Measurements from ENCODE around the gene TMEM87B. TPM values are rescaled to one million over a fixed set of nuclear protein-coding genes. Genes with fewer than 3 reads are reported as not detected.
A peak's percentile ranks its signal among the peaks of the same experiment; 100 is the strongest.

TMEM87B gene
- polyA plus RNA-seq, 1 donor: 37.5 TPM

- DNase-seq: no peak
- peaks cover 16% of the 10 kb centered on the region for H3K4me1 ChIP-seq (ENCODE audit: control insufficient read depth, insufficient read depth, low read length)
- H3K36me3 ChIP-seq (ENCODE audit: control insufficient read depth, insufficient read depth, low read length): no peaks in the 10 kb centered on the region
- H3K27ac ChIP-seq (ENCODE audit: low read length): no peak overlapping the region
- no peaks in the 10 kb centered on the region for H3K27me3 ChIP-seq (ENCODE audit: control insufficient read depth, insufficient read depth, low read length)
- H3K4me3 ChIP-seq (ENCODE audit: low read length): no peak overlapping the region
- H3K9me3 ChIP-seq (ENCODE audit: control insufficient read depth, low read depth, low read length): peaks cover 5% of the 10 kb centered on the region
- 53% methylated on average over 2 of the region's 4 CpGs for WGBS (ENCODE audit: insufficient coverage, low lambda C conversion rate)
Observed at GRCh38 chr2:112048236-112048592, 6.9 kb upstream of the TMEM87B start.

GRCh38 chr2:112048887-112049286, 6.2 kb upstream of the TMEM87B start:
- H3K27me3 ChIP-seq (ENCODE audit: control insufficient read depth, insufficient read depth, low read length): no peaks in the 10 kb centered on the region
- WGBS (ENCODE audit: insufficient coverage, low lambda C conversion rate): 0% methylated on average over 1 of the region's 3 CpGs
- H3K4me3 ChIP-seq (ENCODE audit: low read length): no peak overlapping the region
- peaks cover 5% of the 10 kb centered on the region for H3K9me3 ChIP-seq (ENCODE audit: control insufficient read depth, low read depth, low read length)
- peaks cover 21% of the 10 kb centered on the region for H3K4me1 ChIP-seq (ENCODE audit: control insufficient read depth, insufficient read depth, low read length)
- H3K36me3 ChIP-seq (ENCODE audit: control insufficient read depth, insufficient read depth, low read length): no peaks in the 10 kb centered on the region
- peak in 1 of 2 donors; percentile 41 for DNase-seq
- no peak overlapping the region for H3K27ac ChIP-seq (ENCODE audit: low read length)

- Histone ChIP-seq H3K27me3 (ENCODE audit: control insufficient read depth, insufficient read depth, low read length) (no peaks in the 10 kb centered on the region), H3K9me3 (ENCODE audit: control insufficient read depth, low read depth, low read length) (peaks cover under 1% of the 10 kb centered on the region), H3K36me3 (ENCODE audit: control insufficient read depth, insufficient read depth, low read length) (no peaks in the 10 kb centered on the region), H3K4me1 (ENCODE audit: control insufficient read depth, insufficient read depth, low read length) (peaks cover 22% of the 10 kb centered on the region), H3K27ac (ENCODE audit: low read length) (peak overlapping the region; percentile 56), H3K4me3 (ENCODE audit: low read length) (no peak overlapping the region)
- DNase-seq: peak; percentile 50 to 81
- no CpG with 5 or more reads among the region's 1 CpG for WGBS (ENCODE audit: insufficient coverage, low lambda C conversion rate)
Observed at GRCh38 chr2:112050316-112050715, 4.8 kb upstream of the TMEM87B start.

GRCh38 chr2:112053917-112054846, 887 bp upstream of the TMEM87B start:
- H3K36me3 ChIP-seq (ENCODE audit: control insufficient read depth, insufficient read depth, low read length): peaks cover 2% of the 10 kb centered on the region
- peak overlapping the region; percentile 97 for H3K27ac ChIP-seq (ENCODE audit: low read length)
- DNase-seq: peak; percentile 95 to 99
- no peaks in the 10 kb centered on the region for H3K9me3 ChIP-seq (ENCODE audit: control insufficient read depth, low read depth, low read length)
- H3K27me3 ChIP-seq (ENCODE audit: control insufficient read depth, insufficient read depth, low read length): no peaks in the 10 kb centered on the region
- no CpG with 5 or more reads among the region's 62 CpGs for WGBS (ENCODE audit: insufficient coverage, low lambda C conversion rate)
- H3K4me3 ChIP-seq (ENCODE audit: low read length): peak overlapping the region; percentile 71
- H3K4me1 ChIP-seq (ENCODE audit: control insufficient read depth, insufficient read depth, low read length): peaks cover 32% of the 10 kb centered on the region

DNA sequence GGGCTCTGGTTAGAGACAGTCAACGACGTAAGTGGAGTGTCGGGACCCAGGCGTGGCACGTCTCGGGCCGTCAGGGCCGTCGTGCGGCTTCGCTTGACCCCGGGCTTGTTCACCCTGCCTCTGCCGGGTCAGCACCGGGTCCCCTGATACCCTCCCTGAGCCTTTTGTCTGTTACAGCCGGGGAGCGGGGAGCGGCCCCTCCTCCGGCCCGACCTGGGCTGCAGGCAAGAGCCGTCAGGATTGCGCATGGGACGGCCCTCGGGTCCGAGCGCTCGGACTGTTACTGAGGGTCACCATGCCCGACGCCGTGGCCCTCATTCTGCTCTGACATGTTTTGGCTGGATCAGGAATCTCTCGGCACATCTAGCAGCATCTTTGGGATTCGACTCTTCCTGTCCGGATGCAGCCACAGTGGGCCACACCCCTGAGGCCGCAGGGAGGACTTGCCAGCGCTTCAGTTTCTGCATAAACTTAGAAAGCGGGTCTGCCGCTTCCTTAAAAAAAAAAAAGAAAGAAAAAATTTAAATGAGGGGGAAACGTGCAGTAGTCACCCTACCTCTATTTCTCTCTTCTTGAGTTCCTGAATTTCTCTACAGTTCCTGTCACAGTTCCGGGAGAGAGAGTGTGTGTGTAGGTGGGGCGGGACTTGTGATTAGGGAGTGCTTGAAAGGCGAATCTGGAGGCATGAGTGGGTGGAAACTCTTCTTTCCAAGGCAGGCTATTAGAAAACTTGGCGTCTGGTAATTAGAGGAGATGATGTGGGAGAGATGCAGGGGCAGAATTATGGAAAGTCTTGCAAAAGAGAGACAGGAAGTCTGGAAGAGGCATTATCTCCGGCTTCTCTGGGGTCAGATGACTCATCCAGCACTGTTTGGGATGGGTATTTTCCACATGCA, 909 bp downstream of the TMEM87B start:
- WGBS (ENCODE audit: insufficient coverage, low lambda C conversion rate): 0% methylated on average over 4 of the region's 42 CpGs
- Histone ChIP-seq H3K4me1 (ENCODE audit: control insufficient read depth, insufficient read depth, low read length) (peaks cover 25% of the 10 kb centered on the region), H3K9me3 (ENCODE audit: control insufficient read depth, low read depth, low read length) (no peaks in the 10 kb centered on the region), H3K27me3 (ENCODE audit: control insufficient read depth, insufficient read depth, low read length) (no peaks in the 10 kb centered on the region), H3K27ac (ENCODE audit: low read length) (peak overlapping the region; percentile 100), H3K36me3 (ENCODE audit: control insufficient read depth, insufficient read depth, low read length) (peaks cover 3% of the 10 kb centered on the region), H3K4me3 (ENCODE audit: low read length) (peak overlapping the region; percentile 96)
- peak; percentile 56 to 80 for DNase-seq

DNA sequence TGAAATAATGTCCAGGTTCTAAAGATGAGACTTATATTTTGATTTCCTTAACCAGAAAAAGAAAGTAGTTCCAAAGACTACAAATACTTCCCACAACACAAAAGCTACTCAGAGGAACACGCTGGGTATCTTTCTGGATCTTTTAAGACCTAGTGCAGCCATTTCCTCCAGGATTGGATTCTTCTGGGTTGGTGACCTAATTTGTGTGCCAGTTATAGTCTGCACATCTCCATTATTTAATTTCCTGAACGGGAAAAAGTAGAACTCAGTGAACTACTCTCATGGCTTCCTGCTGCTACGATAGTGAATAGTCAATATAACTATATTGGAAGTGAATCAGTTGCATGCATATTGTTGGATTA, 1.5 kb downstream of the TMEM87B start:
- peaks cover 23% of the 10 kb centered on the region for H3K4me1 ChIP-seq (ENCODE audit: control insufficient read depth, insufficient read depth, low read length)
- DNase-seq: no peak
- peak overlapping the region; percentile 100 for H3K27ac ChIP-seq (ENCODE audit: low read length)
- no peaks in the 10 kb centered on the region for H3K27me3 ChIP-seq (ENCODE audit: control insufficient read depth, insufficient read depth, low read length)
- WGBS (ENCODE audit: insufficient coverage, low lambda C conversion rate): no CpG with 5 or more reads among the region's 3 CpGs
- H3K36me3 ChIP-seq (ENCODE audit: control insufficient read depth, insufficient read depth, low read length): peaks cover 7% of the 10 kb centered on the region
- peak overlapping the region; percentile 96 for H3K4me3 ChIP-seq (ENCODE audit: low read length)
- H3K9me3 ChIP-seq (ENCODE audit: control insufficient read depth, low read depth, low read length): no peaks in the 10 kb centered on the region

- peak in 1 of 2 donors; percentile 29 for DNase-seq
- no peak overlapping the region for H3K27ac ChIP-seq (ENCODE audit: low read length)
Observed at GRCh38 chr2:112059671-112060070, 4.6 kb downstream of the TMEM87B start.

GRCh38 chr2:112061299-112061698, 6.2 kb downstream of the TMEM87B start:
- peaks cover 45% of the 10 kb centered on the region for H3K36me3 ChIP-seq (ENCODE audit: control insufficient read depth, insufficient read depth, low read length)
- no peaks in the 10 kb centered on the region for H3K27me3 ChIP-seq (ENCODE audit: control insufficient read depth, insufficient read depth, low read length)
- H3K4me3 ChIP-seq (ENCODE audit: low read length): no peak overlapping the region
- H3K27ac ChIP-seq (ENCODE audit: low read length): no peak overlapping the region
- DNase-seq: peak in 1 of 2 donors; percentile 35
- H3K4me1 ChIP-seq (ENCODE audit: control insufficient read depth, insufficient read depth, low read length): peaks cover 14% of the 10 kb centered on the region
- WGBS (ENCODE audit: insufficient coverage, low lambda C conversion rate): 50% methylated on average over 1 of the region's 1 CpG
- H3K9me3 ChIP-seq (ENCODE audit: control insufficient read depth, low read depth, low read length): no peaks in the 10 kb centered on the region

More at GRCh38 chr2:112059671-112060070, 4.6 kb downstream of the TMEM87B start:
- H3K4me3 ChIP-seq (ENCODE audit: low read length): no peak overlapping the region
- no peaks in the 10 kb centered on the region for H3K9me3 ChIP-seq (ENCODE audit: control insufficient read depth, low read depth, low read length)
- WGBS (ENCODE audit: insufficient coverage, low lambda C conversion rate): 22% methylated on average over 1 of the region's 2 CpGs
- peaks cover 14% of the 10 kb centered on the region for H3K4me1 ChIP-seq (ENCODE audit: control insufficient read depth, insufficient read depth, low read length)
- peaks cover 32% of the 10 kb centered on the region for H3K36me3 ChIP-seq (ENCODE audit: control insufficient read depth, insufficient read depth, low read length)
- no peaks in the 10 kb centered on the region for H3K27me3 ChIP-seq (ENCODE audit: control insufficient read depth, insufficient read depth, low read length)

- no peaks in the 10 kb centered on the region for H3K27me3 ChIP-seq (ENCODE audit: control insufficient read depth, insufficient read depth, low read length)
- H3K9me3 ChIP-seq (ENCODE audit: control insufficient read depth, low read depth, low read length): no peaks in the 10 kb centered on the region
- DNase-seq: no peak
- H3K36me3 ChIP-seq (ENCODE audit: control insufficient read depth, insufficient read depth, low read length): peaks cover 46% of the 10 kb centered on the region
- H3K4me3 ChIP-seq (ENCODE audit: low read length): no peak overlapping the region
- H3K4me1 ChIP-seq (ENCODE audit: control insufficient read depth, insufficient read depth, low read length): peaks cover 11% of the 10 kb centered on the region
- no peak overlapping the region for H3K27ac ChIP-seq (ENCODE audit: low read length)
- no CpG with 5 or more reads among the region's 2 CpGs for WGBS (ENCODE audit: insufficient coverage, low lambda C conversion rate)
Observed at GRCh38 chr2:112061840-112062239, 6.8 kb downstream of the TMEM87B start.

DNA sequence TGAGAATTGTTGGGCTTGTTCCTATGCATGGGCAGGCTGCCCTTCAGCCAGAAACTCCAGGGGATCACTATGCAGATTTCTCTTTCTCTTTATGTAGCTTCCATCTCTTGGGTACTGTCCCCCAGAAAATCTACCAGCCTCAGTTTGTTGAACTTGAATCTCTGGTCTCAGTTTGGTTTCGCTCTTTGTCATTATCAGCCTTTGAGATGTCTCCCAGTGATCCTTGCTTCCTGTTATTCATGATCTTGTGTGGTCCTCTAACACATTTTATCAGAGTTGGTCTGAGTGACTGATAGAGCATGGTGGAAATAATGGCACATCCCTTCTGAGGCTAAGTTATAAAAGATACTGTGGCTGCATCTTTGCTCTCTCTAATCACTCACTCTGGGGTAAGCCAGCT, 7.8 kb downstream of the TMEM87B start:
- no peak overlapping the region for H3K27ac ChIP-seq (ENCODE audit: low read length)
- H3K27me3 ChIP-seq (ENCODE audit: control insufficient read depth, insufficient read depth, low read length): no peaks in the 10 kb centered on the region
- no peak for DNase-seq
- no peaks in the 10 kb centered on the region for H3K9me3 ChIP-seq (ENCODE audit: control insufficient read depth, low read depth, low read length)
- H3K4me1 ChIP-seq (ENCODE audit: control insufficient read depth, insufficient read depth, low read length): peaks cover 7% of the 10 kb centered on the region
- H3K36me3 ChIP-seq (ENCODE audit: control insufficient read depth, insufficient read depth, low read length): peaks cover 55% of the 10 kb centered on the region
- WGBS (ENCODE audit: insufficient coverage, low lambda C conversion rate): no CpG with 5 or more reads among the region's 1 CpG
- H3K4me3 ChIP-seq (ENCODE audit: low read length): no peak overlapping the region
